DMS153 (cell line): ENCODE measurements around the gene ZDHHC20.

ENCODE experiments used
- DNase-seq: peaks from one replicate; lab custom pipeline; 2025; lab: John Stamatoyannopoulos, UW

ZDHHC20 gene

DNA sequence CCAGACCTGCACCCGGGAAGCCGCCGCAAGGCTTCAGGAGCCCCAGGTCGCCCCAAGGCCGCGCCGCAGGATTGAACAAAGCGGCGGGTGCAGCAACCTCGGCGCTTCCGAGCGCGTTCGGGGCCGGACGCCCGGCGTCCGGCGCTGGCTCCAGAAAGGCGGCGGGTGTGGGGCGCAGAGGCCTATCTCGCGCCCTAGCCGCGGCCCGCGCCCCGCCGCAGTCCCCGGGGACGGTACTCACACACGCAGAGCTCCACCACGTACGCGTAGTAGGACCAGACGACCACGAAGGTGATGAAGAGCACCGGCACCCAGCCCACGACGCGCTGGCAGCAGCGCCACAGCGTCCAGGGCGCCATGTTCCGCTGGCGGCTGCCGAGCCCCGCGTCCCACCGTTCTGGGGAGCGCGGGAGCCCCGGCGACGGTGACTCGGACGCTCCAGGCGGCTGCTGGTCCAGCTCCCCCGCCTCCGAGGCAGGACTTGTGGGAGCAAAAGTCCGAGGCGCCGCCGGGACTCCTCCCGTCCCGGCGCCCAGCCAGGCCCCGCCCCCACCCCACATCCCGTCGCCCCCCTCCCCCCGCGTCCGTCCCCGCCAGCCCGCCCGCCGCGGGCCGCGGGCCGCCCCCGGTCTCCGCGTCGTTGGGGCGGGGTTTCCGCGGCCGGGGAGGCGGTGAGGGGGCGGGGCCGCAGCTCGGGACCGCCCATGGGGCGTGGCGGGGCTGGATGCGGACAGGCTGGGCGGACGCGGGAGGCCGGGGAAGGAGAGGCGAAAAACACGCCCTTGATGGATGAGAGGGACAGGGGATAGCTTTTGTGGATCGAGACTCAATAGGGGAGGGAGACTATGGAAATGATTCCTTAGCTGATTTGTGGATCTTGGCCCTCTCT is at the start of gene ZDHHC20:
ZDHHC20 (minus strand) TSS at position 491 of the 889 bp plus-strand sequence; CDS start at position 359, 132 bp downstream.
- DNase-seq: peak; percentile 68

GRCh38 chr13:21504379-21504778 is 45.3 kb upstream of the ZDHHC20 start:
- no peak for DNase-seq

GRCh38 chr13:21501686-21502085 is 42.6 kb upstream of the ZDHHC20 start:
- no peak for DNase-seq

DNA sequence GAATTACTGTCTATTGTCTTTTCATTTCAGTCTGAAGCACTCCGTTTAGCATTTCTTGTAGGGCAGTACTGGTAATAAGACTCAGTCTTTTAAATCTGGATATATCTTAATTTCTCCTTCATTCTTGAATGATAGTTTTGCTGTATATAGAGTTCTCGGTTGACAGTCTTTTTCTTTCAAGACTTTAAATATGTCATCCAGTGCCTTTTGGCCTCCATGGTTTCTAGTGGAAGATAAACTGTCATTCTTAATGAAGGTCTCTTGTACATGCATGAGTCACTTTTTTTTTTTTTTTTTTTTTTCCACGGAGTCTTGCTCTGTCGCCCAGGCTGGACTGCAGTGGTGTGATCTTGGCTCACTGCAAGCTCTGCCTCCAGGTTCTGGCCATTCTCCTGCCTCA is 27.2 kb upstream of the ZDHHC20 start:
- DNase-seq: no peak

- no peak for DNase-seq
Observed at GRCh38 chr13:21483748-21484147, 24.6 kb upstream of the ZDHHC20 start.

- DNase-seq: peak; percentile 67
Observed at GRCh38 chr13:21481359-21481758, 22.3 kb upstream of the ZDHHC20 start.

GRCh38 chr13:21478881-21479808 is 20.0 kb upstream of the ZDHHC20 start:
- DNase-seq: peak; percentile 59

DNA sequence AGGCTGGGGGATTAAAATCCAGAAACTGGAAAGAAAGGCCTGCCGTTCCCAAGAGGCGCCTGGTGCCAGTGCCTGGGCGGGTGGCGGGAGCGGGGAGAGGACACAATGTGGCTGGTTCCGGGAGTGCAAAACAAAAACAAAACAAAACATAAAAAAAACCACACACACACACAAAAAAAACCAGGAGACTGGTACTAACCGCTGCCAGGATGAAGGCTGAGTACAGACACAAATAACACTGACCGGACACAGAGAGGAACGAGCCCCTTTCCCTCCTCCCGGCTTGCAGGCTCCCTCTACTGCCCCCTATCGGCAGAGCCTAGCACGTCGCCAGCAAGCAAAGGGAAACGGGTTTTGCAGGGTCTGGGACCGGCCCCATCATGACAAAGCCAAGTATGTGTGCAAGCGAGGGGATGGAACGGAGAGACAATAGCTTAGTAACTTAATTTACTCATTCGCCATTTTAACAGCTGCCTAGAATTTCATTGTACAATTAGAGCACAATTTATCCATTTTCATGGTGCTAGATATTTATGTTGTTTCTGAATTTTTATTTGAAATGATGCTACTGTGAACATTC is 17.9 kb upstream of the ZDHHC20 start:
- peak; percentile 80 for DNase-seq

- DNase-seq: no peak
Observed at GRCh38 chr13:21475115-21475514, 16.0 kb upstream of the ZDHHC20 start.

DNA sequence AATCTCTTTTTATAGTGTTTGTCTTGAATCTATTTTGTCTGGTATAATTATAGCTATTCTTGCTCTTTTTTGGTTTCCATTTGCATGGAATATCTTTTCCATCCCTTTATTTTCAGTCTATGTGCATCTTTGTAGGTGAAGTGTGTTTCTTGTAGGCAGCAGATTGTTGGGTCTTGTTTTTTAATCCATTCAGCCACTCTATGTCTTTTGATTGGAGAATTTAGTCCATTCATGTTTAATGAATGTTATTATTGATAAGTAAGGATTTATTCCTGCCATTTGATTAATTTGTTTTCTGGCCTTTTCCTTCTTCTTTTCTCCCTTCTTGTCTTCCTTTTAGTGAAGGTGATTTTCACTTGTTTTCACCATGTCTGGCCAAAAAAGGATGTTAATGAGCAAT is 11.7 kb upstream of the ZDHHC20 start:
- no peak for DNase-seq

DNA sequence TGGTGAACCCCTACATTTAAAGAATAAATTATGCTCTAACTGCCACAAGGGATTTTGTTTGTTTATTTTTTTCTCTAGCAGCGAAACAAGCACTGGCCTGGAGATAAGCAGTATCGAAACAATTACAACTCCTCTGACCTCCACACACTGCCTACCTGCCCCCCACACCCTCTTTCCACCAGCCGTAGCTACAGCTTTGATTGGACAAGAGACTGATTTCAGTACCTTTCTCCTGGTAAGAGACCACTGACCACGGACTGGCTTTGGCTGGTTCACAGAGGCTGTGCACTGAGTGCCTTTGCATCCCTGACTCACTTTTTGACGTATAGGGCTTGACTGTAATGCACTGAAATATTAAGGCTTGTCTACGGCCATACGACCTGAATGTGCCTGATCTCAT is 7.4 kb upstream of the ZDHHC20 start:
- no peak for DNase-seq

- peak; percentile 73 for DNase-seq
Observed at GRCh38 chr13:21465710-21466160, 6.6 kb upstream of the ZDHHC20 start.

DNA sequence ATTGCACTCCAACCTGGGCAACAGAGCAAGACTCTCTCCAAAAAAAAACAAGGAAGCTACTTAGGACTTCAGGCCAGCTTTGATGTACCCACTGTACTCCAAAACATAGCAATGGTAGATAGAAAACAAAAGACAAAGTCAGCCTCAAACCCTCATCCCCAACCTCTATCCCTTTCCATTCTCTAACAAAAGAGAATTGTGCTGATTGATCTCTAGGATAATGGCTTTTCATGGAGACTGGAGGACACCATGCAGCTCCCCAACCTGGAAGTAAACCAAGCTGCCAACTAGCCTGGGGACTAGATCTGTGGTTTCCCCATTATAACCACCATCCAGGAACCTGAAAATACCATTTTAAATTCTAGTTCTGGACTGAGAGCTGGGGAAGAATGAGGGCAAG is 4.3 kb upstream of the ZDHHC20 start:
- no peak for DNase-seq

GRCh38 chr13:21461131-21461530 is 2.0 kb upstream of the ZDHHC20 start:
- no peak for DNase-seq

DNA sequence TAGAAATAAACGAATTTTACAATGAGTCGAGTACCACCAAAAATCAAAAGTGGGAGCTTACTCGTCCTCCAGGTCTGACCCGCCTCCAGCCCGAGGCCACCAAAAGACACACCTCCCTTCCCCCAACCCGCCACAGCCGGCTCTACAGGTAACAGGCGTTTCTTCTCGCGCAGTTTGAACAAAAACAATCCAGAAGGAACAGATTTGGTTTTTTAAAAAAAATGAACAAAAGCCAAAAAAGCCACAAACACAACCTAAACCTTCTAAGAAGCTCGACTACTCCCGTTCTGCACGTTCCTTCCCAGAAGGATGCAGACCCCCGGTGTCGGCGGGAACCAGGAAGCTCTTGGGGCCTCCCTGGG is 671 bp downstream of the ZDHHC20 start:
- peak; percentile 27 for DNase-seq

GRCh38 chr13:21453387-21454081 is 5.6 kb downstream of the ZDHHC20 start:
- no peak for DNase-seq

- no peak for DNase-seq
Observed at GRCh38 chr13:21450936-21451335, 8.2 kb downstream of the ZDHHC20 start.

- no peak for DNase-seq
Observed at GRCh38 chr13:21446656-21447055, 12.4 kb downstream of the ZDHHC20 start.

GRCh38 chr13:21445759-21446158 is 13.3 kb downstream of the ZDHHC20 start:
- DNase-seq: no peak

- DNase-seq: no peak
Observed at GRCh38 chr13:21443171-21443570, 15.9 kb downstream of the ZDHHC20 start.

DNA sequence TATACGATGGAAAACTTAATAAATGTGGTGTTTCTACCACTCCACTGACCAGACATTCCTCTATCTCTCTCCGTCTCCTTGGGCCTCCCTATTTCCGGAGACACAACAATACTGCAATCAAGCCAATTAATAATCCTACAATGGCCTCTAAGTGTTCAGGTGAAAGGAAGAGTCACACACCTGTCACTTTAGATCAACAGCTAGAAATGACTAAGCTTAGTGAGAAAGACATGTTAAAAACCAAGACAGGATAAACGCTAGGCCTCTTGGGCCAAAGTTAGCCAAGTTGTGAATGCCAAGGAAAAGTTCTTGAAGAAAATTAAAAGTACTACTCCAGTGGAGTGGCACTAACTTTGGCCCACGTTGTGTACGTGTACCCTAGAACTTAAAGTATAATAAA is 22.5 kb downstream of the ZDHHC20 start:
- DNase-seq: no peak

DNA sequence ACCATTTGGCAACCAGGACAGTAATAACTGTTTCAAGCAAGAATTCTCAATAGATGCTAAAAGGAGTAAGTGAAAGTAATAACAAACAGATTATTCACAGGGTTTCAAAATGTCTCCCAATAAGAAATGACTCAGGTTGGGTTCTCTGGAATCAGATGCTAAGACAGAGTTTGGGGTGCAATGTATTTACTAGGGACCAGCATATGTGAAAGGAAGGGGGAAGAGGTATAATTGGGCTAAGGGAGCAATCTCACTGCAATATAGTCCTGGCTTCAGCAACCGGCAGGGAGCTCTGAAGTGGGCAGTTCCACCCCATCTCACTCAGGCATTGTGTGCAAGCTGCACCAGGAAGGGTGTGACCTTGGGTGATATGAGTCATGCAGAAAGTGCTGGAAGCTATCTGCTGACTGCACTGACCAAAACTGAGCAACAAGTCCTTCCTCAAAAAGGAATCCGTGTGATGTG is 23.4 kb downstream of the ZDHHC20 start:
- DNase-seq: no peak
